HCT116 (cell line): ENCODE measurements around the gene COX4I2. TPM values are rescaled to one million over a fixed set of nuclear protein-coding genes. Genes with fewer than 3 reads are reported as not detected.
A peak's percentile ranks its signal among the peaks of the same experiment; 100 is the strongest.

Experiments used
- ATAC-seq: fragments of 200-7000 bp; cut with Tn5 transposase; 2 replicates; pipeline ENCODE4 v1.9.1; 2020; ENCODE audit warnings: mild to moderate bottlenecking, moderate library complexity
- BruUV-seq: library from RNA; stranded (reverse); fragments of 400-500 nt; replicated peaks from 2 replicates; lab custom pipeline; 2021; lab: Mats Ljungman, UMichigan
- CTCF ChIA-PET: fragments of 300-600 bp; sonication (Branson Sonifier 250); formaldehyde crosslinking; loops from one replicate; lab custom pipeline; 2021; ENCODE audit warnings: antibody characterized with exemption; lab: Charles Lee
- POLR2A ChIA-PET: fragments of 300-600, 350-600 bp; sonication (Branson Sonifier 250); formaldehyde crosslinking; loops from one replicate; lab custom pipeline; 2021; ENCODE audit warnings: antibody characterized with exemption; lab: Charles Lee
- RAD21 ChIA-PET, 2 experiments: fragments of 300-600 bp; sonication (Branson Sonifier 250); formaldehyde crosslinking; loops; one replicate each; lab custom pipeline; 2023; ENCODE audit warnings: low total read pairs in 2 of 2; ENCODE audit not compliant: uncharacterized antibody in 2 of 2, unreplicated experiment in 2 of 2, low non-redundant PET in 1 of 2; lab: Charles Lee
- DNase-seq: peaks from one replicate; pipeline ENCODE4 v3.0.0-alpha.2; 2010; ENCODE audit warnings: low read depth, low spot score
- H2AFZ ChIP-seq: fragments of 200-600 bp; shearing (Covaris generic), sonication (generic); 2 replicates; pipeline ENCODE4 v1.6.1; 2017; ENCODE audit warnings: low read depth, mixed run types, mixed read lengths, antibody characterized with exemption, low read length; ENCODE audit not compliant: poor library complexity, severe bottlenecking
- H3K27ac ChIP-seq: 2 replicates; pipeline ENCODE4 v1.5.1; 2012; ENCODE audit warnings: low read depth, low read length
- H3K27me3 ChIP-seq: fragments of 200-600 bp; sonication (generic); 2 replicates; pipeline ENCODE4 v1.6.1; 2016; ENCODE audit warnings: mixed run types, low read length, mixed read lengths; ENCODE audit not compliant: insufficient read depth
- H3K36me3 ChIP-seq, 2 experiments: fragments of 200-500 bp in 1 of 2; fragments of 200-600 bp in 1 of 2; sonication (Bioruptor generic) in 1 of 2; sonication (generic) in 1 of 2; 2 replicates each; pipeline versions ENCODE4 v1.5.1 to v1.6.1; 2014 to 2016; ENCODE audit warnings: low read length in 2 of 2, inconsistent platforms in 1 of 2, mixed read lengths in 1 of 2, mixed run types in 1 of 2; ENCODE audit not compliant: insufficient read depth in 2 of 2, control insufficient read depth in 1 of 2
- H3K4me1 ChIP-seq, 2 experiments: fragments of 200-600 bp in 1 of 2; sonication (generic) in 1 of 2; 2 replicates each; pipeline versions ENCODE4 v1.5.1 to v1.6.1; 2012 to 2017; ENCODE audit warnings: low read length in 2 of 2, inconsistent platforms in 1 of 2, mild to moderate bottlenecking in 1 of 2, mixed read lengths in 1 of 2, mixed run types in 1 of 2, moderate library complexity in 1 of 2; ENCODE audit not compliant: insufficient read depth in 2 of 2, control insufficient read depth in 1 of 2
- H3K4me2 ChIP-seq: fragments of 200-600 bp; sonication (generic); 2 replicates; pipeline ENCODE4 v1.6.1; 2017; ENCODE audit warnings: mixed run types, low read length, mixed read lengths
- H3K4me3 ChIP-seq, 2 experiments: fragments of 200-600 bp in 1 of 2; sonication (generic) in 1 of 2; replicated peaks in 1 of 2; 2 replicates each; pipeline ENCODE4 v1.5.1; 2011 to 2016; ENCODE audit warnings: low read length in 2 of 2, control low read depth in 1 of 2, low read depth in 1 of 2, mild to moderate bottlenecking in 1 of 2, mixed read lengths in 1 of 2, mixed run types in 1 of 2
- H3K79me2 ChIP-seq: fragments of 200-600 bp; sonication (generic); 2 replicates; pipeline ENCODE4 v1.6.1; 2017; ENCODE audit warnings: mild to moderate bottlenecking, mixed run types, low read length, moderate library complexity, mixed read lengths; ENCODE audit not compliant: insufficient read depth
- H3K9ac ChIP-seq: fragments of 200-600 bp; sonication (generic); 2 replicates; pipeline ENCODE4 v1.6.1; 2016; ENCODE audit warnings: low read length, mixed read lengths
- H3K9me2 ChIP-seq: fragments of 200-600 bp; sonication (generic), shearing (Covaris generic); 2 replicates; pipeline ENCODE4 v1.6.1; 2017; ENCODE audit warnings: mixed run types, mild to moderate bottlenecking, moderate library complexity; ENCODE audit not compliant: insufficient read depth
- H3K9me3 ChIP-seq, 2 experiments: fragments of 200-500 bp in 1 of 2; fragments of 200-600 bp in 1 of 2; sonication (Bioruptor generic) in 1 of 2; sonication (generic) in 1 of 2; 2 replicates each; pipeline ENCODE4 v1.6.1; 2014 to 2017; ENCODE audit warnings: low read length in 2 of 2, mixed read lengths in 2 of 2, inconsistent platforms in 1 of 2, low read depth in 1 of 2, mild to moderate bottlenecking in 1 of 2, mixed run types in 1 of 2, moderate library complexity in 1 of 2; ENCODE audit not compliant: control insufficient read depth in 1 of 2, insufficient read depth in 1 of 2
- H4K20me1 ChIP-seq: fragments of 200-600 bp; sonication (generic), shearing (Covaris generic); 2 replicates; pipeline ENCODE4 v1.6.1; 2017; ENCODE audit warnings: mixed run types, mild to moderate bottlenecking, moderate library complexity; ENCODE audit not compliant: insufficient read depth
- CBX3 ChIP-seq: IDR thresholded peaks from 2 replicates; pipeline ENCODE4 v1.6.1; 2012; ENCODE audit warnings: low read depth
- EZH2 ChIP-seq: fragments of 200-600 bp; sonication (generic); IDR thresholded peaks from 2 replicates; pipeline ENCODE4 v1.6.1; 2017; ENCODE audit warnings: antibody characterized with exemption, mixed run types
- POLR2A ChIP-seq: IDR thresholded peaks from 2 replicates; pipeline ENCODE4 v1.7.0; 2011; ENCODE audit warnings: borderline replicate concordance; ENCODE audit not compliant: insufficient read depth, insufficient read length; ENCODE audit errors: extremely low read depth
- POLR2AphosphoS5 ChIP-seq: IDR thresholded peaks from 2 replicates; pipeline ENCODE4 v1.6.1; 2011; ENCODE audit warnings: mild to moderate bottlenecking, low read depth, low read length, moderate library complexity
- RAD21 ChIP-seq: IDR thresholded peaks from 2 replicates; pipeline ENCODE4 v1.6.1; 2012; ENCODE audit warnings: low read depth, mild to moderate bottlenecking
- REST ChIP-seq: IDR thresholded peaks from 2 replicates; pipeline ENCODE4 v1.6.1; 2012; ENCODE audit warnings: low read depth
- SIN3A ChIP-seq: IDR thresholded peaks from 2 replicates; pipeline ENCODE4 v1.6.1; 2012; ENCODE audit warnings: low read depth
- TCF7L2 ChIP-seq: IDR thresholded peaks from 2 replicates; pipeline ENCODE4 v1.7.0; 2011; ENCODE audit warnings: borderline replicate concordance, inconsistent platforms; ENCODE audit not compliant: insufficient read depth, insufficient read length; ENCODE audit errors: extremely low read depth
- YY1 ChIP-seq: IDR thresholded peaks from 2 replicates; pipeline ENCODE4 v1.6.1; 2011; ENCODE audit warnings: low read length, low read depth, moderate library complexity, mild to moderate bottlenecking; ENCODE audit not compliant: insufficient replicate concordance; ENCODE audit errors: extremely low read depth
- ZBTB33 ChIP-seq: IDR thresholded peaks from 2 replicates; pipeline ENCODE4 v1.6.1; 2011; ENCODE audit warnings: mild to moderate bottlenecking, low read length, moderate library complexity; ENCODE audit not compliant: insufficient replicate concordance; ENCODE audit errors: extremely low read depth
- intact Hi-C: fragments of 100-400 bp; cut with micrococcal nuclease; formaldehyde crosslinking; loops from 2 replicates; pipeline ENCODE4 v1.10.0; 2022
- total RNA-seq: library from RNA; stranded (reverse); gene quantifications from one replicate; pipeline ENCODE4 v1.2.1, GENCODE V29; 2021; ENCODE audit not compliant: unreplicated experiment

Gene COX4I2
- total RNA-seq, 1 experiment from 2014 or later: not detected

- Histone ChIP-seq H2AFZ (no peak overlapping the region), H3K9me2 (no peaks in the 10 kb centered on the region), H3K27me3 (no peaks in the 10 kb centered on the region), H3K9ac (peak overlapping the region; percentile 99), H3K4me3 (peak overlapping the region; percentile 11 to 25), H3K4me2 (peak overlapping the region; percentile 75), H3K79me2 (peaks cover 27% of the 10 kb centered on the region), H3K27ac (peak overlapping the region; percentile 98), H3K4me1 (peaks cover 44 to 81% of the 10 kb centered on the region in 2 experiments), H4K20me1 (no peaks in the 10 kb centered on the region; the same call in 1 of the 2 replicates), H3K36me3 (peaks cover 0 to 13% of the 10 kb centered on the region in 2 experiments; a peak in 2 of 4 replicates), H3K9me3 (no peaks in the 10 kb centered on the region)
- TF ChIP-seq YY1: no peak
- peak; percentile 52; the same call in 1 of the 2 replicates for TF ChIP-seq POLR2AphosphoS5
- peak; percentile 33 for ATAC-seq
- RAD21 ChIA-PET: interaction anchor here (0.6 to 1.4 kb wide), 5 partner anchors 10 to 54 kb away, joined by 3 to 6 read pairs (median 3); no protein-coding TSS in a partner anchor
- intact Hi-C loops: no loop called here
- peak; percentile 72 for DNase-seq
- POLR2A ChIA-PET: interaction anchor here (0.7 to 20.0 kb wide), 6 partner anchors 9 to 36 kb away, joined by 3 to 1106 read pairs (median 4); no protein-coding TSS in a partner anchor
- CTCF ChIA-PET: interaction anchor here (0.6 to 3.0 kb wide), 8 partner anchors 9 to 121 kb away, joined by 3 to 15 read pairs (median 5); no protein-coding TSS in a partner anchor
- BruUV-seq: no TSS peak
Measured at GRCh38 chr20:31602779-31603441, 34.8 kb upstream of the COX4I2 start.

- Histone ChIP-seq H4K20me1 (no peaks in the 10 kb centered on the region; the same call in 1 of the 2 replicates), H2AFZ (no peak overlapping the region), H3K9ac (peak overlapping the region; percentile 99), H3K9me3 (no peaks in the 10 kb centered on the region), H3K27ac (peak overlapping the region; percentile 98), H3K36me3 (peaks cover 0 to 13% of the 10 kb centered on the region in 2 experiments; a peak in 2 of 4 replicates), H3K9me2 (no peaks in the 10 kb centered on the region), H3K79me2 (peaks cover 27% of the 10 kb centered on the region), H3K27me3 (no peaks in the 10 kb centered on the region), H3K4me1 (peaks cover 50 to 81% of the 10 kb centered on the region in 2 experiments), H3K4me2 (peak overlapping the region; percentile 75), H3K4me3 (peak overlapping the region; percentile 91 to 96)
- intact Hi-C loops: no loop called here
- BruUV-seq: no TSS peak
- DNase-seq (peak; percentile 96), ATAC-seq (peak; percentile 42)
- ChIA-PET POLR2A (interaction anchor here (0.7 to 20.0 kb wide), 14 partner anchors 8 to 758 kb away, joined by 3 to 1106 read pairs (median 7); partner anchors contain the start of gene BCL2L1), RAD21 (interaction anchor here (1.1 to 1.9 kb wide), 5 partner anchors 9 to 37 kb away, joined by 4 to 6 read pairs (median 4); no protein-coding TSS in a partner anchor), CTCF (interaction anchor here (0.7 to 3.0 kb wide), 9 partner anchors 9 to 120 kb away, joined by 4 to 24 read pairs (median 6); no protein-coding TSS in a partner anchor)
- peak; percentile 83 for TF ChIP-seq ZBTB33
- no peak for TF ChIP-seq POLR2A
- TF ChIP-seq TCF7L2: peak; percentile 89
- TF ChIP-seq SIN3A: no peak
- no peak for TF ChIP-seq CBX3
- TF ChIP-seq RAD21: no peak
- no peak for TF ChIP-seq EZH2
- no peak for TF ChIP-seq REST
Measured at GRCh38 chr20:31603822-31604566, 33.7 kb upstream of the COX4I2 start.
